Mononuclear cell (primary cell): ENCODE measurements around the gene TUBB1. TPM values are rescaled to one million over a fixed set of nuclear protein-coding genes. Genes with fewer than 3 reads are reported as not detected.

Experiments
- H3K27me3 ChIP-seq: 2 replicates; pipeline ENCODE4 v1.6.0; 2011; ENCODE audit warnings: low read length, control low read depth; ENCODE audit not compliant: insufficient read depth
- H3K4me1 ChIP-seq: 2 replicates; pipeline ENCODE4 v1.5.1; 2011; ENCODE audit warnings: mild to moderate bottlenecking, low read length, control low read depth; ENCODE audit not compliant: insufficient read depth
- H3K4me3 ChIP-seq: 2 replicates; pipeline ENCODE4 v1.5.1; 2011; ENCODE audit warnings: mild to moderate bottlenecking, low read length, moderate library complexity
- H3K9me3 ChIP-seq: 2 replicates; pipeline ENCODE4 v1.5.1; 2011; ENCODE audit warnings: low read depth, mild to moderate bottlenecking, control low read depth, low read length
- total RNA-seq: library from RNA; depleted of rRNA; stranded (reverse); fragments of >200 nt; gene quantifications from one replicate; pipeline ENCODE4 v1.2.3, GENCODE V29; 2012

TUBB1 gene
- total RNA-seq, 1 donor, result 188 TPM

DNA sequence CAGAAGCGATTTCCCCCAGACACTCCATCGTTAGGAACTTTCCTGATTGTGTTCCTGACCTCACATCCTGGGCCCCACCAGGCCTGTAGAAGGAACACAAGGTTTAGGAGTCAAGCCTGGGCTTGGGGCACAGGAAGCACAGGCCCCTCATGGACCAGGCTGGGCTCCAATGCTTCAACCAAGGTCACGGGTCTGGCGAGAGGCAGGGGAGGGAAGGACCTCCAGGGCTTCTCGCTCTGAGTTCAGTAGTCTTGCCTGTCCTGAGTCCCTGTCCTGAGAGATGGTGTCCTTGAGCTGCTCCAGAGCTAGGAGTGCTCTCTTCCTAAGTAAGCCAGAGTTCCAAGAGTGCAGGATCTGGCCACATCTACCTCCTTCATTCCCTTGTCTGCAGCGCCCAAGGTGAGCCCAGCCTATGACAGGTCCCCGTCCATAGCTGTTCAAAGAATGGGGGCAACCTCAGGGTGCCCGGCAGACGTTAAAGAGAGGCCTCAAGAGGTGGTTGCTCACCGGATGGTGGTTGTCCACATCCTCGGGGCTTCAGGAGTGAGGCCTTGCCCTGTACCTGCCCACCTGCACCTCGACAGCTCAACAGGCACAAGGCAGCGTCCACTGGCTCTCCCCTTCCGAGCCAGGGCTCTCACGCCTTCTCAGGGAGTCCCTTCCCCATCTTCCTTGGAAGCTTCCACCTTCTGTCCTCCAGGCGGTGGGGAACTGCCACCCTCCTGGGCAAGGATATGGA is 1.6 kb upstream of the TUBB1 start:
- Histone ChIP-seq H3K9me3 (no peaks in the 10 kb centered on the region), H3K27me3 (no peaks in the 10 kb centered on the region), H3K4me3 (no peak overlapping the region), H3K4me1 (peaks cover 30% of the 10 kb centered on the region)

DNA sequence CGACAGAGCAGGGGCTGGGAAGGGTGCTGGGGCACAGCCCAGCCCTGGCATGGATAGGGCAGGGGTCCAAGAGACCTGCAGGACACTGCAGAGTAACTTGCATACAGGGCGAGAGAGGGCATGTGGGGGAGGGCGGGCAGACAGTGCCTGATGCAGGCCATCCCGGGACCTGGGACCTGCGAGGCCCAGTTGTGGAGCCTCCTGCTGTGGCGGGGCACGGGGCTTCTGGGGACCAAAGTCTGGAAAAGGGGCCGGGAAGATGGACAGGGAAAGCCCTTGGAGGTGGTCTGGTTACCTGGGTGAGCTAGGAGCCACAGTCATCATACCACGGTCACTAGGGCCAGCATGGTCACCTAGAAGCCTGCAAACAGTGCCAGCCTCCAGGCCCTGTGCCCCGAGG is 412 bp upstream of the TUBB1 start:
- peaks cover 26% of the 10 kb centered on the region for H3K4me1 ChIP-seq
- no peak overlapping the region for H3K4me3 ChIP-seq
- no peaks in the 10 kb centered on the region for H3K27me3 ChIP-seq
- no peaks in the 10 kb centered on the region for H3K9me3 ChIP-seq

DNA sequence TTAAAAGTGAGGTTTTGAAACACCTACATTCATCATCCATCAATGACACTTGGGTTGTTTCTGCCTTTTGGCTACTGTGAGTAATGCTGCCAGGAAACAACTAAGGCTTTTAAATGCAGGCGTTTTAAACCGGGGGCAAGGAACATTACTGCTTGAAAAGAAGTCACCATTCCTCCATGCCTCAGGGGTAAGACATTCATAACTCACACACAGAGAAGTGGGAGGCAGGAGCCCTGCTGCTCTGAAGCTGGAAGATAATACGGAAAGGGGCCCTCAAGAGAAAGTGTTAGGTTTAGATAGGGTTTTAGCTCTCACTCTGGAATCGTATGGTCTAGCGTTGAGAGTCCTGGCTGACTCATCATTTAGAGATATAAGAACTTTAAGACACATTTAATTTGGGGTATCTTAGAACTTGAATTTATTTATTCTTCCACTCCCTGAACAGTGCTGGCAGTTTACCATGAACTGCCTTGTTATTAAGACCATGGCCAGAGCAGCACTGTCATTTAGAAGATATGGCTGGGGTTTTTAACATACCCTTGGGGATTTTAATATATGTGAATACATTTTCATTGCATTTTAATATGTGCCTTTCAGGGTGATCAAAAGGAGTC is 1.8 kb downstream of the TUBB1 start:
- no peaks in the 10 kb centered on the region for H3K27me3 ChIP-seq
- no peaks in the 10 kb centered on the region for H3K9me3 ChIP-seq
- no peak overlapping the region for H3K4me3 ChIP-seq
- H3K4me1 ChIP-seq, result peaks cover 14% of the 10 kb centered on the region

- Histone ChIP-seq H3K4me1 (peaks cover 4% of the 10 kb centered on the region), H3K27me3 (no peaks in the 10 kb centered on the region), H3K9me3 (no peaks in the 10 kb centered on the region), H3K4me3 (no peak overlapping the region)
Observed at GRCh38 chr20:59022754-59023153, 3.5 kb downstream of the TUBB1 start.

- H3K9me3 ChIP-seq, result no peaks in the 10 kb centered on the region
- H3K4me3 ChIP-seq, result no peak overlapping the region
- H3K27me3 ChIP-seq, result no peaks in the 10 kb centered on the region
- H3K4me1 ChIP-seq, result peaks cover 6% of the 10 kb centered on the region
Observed at GRCh38 chr20:59023616-59024015, 4.4 kb downstream of the TUBB1 start.

- no peaks in the 10 kb centered on the region for H3K27me3 ChIP-seq
- H3K9me3 ChIP-seq, result no peaks in the 10 kb centered on the region
- H3K4me3 ChIP-seq, result no peak overlapping the region
- peaks cover 12% of the 10 kb centered on the region for H3K4me1 ChIP-seq
Observed at GRCh38 chr20:59024111-59024530, 4.9 kb downstream of the TUBB1 start.

DNA sequence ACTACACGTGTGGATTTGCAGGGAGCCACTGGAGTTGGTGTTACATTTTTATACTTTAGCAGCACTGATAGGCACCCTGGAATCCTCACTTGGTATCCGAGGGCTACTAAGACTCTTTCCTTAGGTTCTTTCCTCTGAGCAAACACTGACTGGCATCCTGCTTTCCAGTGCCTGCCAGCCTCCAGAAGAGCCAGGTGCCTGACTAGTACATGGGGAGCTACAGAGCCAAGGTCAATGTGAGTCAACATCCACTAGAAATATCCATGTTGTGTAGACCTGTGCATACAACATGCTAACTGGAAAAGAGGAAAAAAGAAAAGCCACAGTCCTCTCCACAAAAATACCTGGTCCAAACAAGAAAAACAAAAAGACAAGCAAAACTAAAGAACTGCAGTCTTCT is 5.9 kb downstream of the TUBB1 start:
- H3K9me3 ChIP-seq, result no peaks in the 10 kb centered on the region
- peaks cover 19% of the 10 kb centered on the region for H3K4me1 ChIP-seq
- H3K27me3 ChIP-seq, result no peaks in the 10 kb centered on the region
- H3K4me3 ChIP-seq, result no peak overlapping the region

DNA sequence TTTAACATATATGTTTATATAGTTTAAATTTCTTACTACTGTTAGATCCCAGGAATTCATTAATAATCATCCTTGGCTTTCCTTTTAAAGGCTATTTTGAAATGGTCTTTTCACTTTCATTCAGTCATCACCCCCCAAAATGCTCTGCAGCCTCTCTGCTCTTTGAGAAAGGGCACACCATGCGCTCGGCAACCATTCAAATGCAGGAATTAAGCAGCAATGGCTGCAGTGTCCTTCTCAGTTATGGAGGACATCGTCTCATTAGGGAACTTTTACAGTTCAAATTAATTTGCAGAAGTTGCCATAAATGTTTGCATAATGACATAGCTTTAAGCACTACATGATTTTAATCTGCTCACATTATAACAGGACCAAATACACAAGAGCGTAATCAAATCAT is 6.3 kb downstream of the TUBB1 start:
- peaks cover 19% of the 10 kb centered on the region for H3K4me1 ChIP-seq

DNA sequence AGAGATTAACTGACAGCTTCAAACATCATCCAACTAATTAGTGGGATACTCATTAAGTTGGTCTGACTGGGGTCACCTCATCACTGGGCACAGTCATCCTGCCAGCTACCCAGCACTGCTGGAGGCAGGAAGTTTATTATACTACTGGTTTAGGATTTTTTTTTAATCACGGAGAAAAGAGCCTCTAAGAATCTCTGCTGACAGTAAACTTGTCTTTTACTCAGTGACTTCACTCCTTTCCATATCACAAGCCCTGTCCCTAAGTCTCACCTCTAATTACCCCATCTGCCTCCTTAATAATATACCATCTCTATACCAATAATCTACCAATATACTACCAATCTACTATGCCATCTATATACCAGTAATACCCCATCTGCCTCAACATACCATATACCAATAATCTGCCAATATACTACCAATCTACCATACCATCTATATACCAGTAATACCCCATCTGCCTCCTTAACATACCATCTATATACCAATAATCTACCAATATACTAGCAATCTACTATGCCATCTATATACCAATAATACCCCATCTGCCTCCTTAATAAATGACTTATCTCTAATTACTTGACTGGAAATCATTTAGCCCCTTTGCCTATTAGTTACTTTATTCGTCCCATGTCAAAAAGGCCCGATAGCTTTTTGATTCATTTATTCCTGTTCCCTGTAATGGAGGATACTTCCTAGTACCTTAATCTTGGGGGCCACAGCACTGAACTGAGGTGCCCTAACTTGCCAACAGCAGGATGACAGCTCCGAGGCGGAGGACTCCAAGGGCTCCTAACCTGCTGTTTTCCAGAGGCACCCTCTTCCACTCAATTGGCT is 7.9 kb downstream of the TUBB1 start:
- Histone ChIP-seq H3K4me1 (peaks cover 30% of the 10 kb centered on the region), H3K9me3 (no peaks in the 10 kb centered on the region), H3K27me3 (no peaks in the 10 kb centered on the region), H3K4me3 (no peak overlapping the region)

More for the DNA sequence above, 6.3 kb downstream of the TUBB1 start:
- Histone ChIP-seq H3K27me3 (no peaks in the 10 kb centered on the region), H3K9me3 (no peaks in the 10 kb centered on the region), H3K4me3 (no peak overlapping the region)

DNA sequence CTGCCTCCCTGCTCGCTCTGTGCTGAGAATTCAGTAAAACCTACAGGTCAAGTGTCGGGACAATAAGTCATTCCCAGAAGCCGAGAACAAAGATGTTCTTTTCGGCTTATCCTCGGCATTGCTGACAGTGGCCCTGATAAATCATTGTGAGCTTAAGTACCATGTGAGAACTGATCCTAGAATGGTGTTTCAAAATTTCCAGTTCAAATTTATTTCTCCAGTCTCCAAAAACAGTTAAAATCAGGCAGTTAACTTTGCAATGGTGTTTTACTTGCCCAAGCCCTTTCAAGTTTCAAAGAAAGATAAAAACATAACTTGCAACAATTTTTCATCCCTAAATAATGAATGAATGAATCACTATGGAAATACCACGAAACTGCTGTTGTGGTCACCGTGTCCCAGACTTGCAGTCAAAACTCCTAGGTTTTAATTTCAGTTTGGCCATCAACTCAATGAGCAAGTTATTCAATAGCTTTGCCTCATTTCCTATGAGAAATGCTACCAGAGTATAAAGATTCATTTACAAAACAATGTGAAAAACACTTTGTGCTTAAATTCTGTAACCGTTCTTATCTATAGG is 8.6 kb downstream of the TUBB1 start:
- Histone ChIP-seq H3K9me3 (no peaks in the 10 kb centered on the region), H3K27me3 (no peaks in the 10 kb centered on the region), H3K4me1 (peaks cover 34% of the 10 kb centered on the region), H3K4me3 (no peak overlapping the region)

GRCh38 chr20:59028812-59029211 is 9.6 kb downstream of the TUBB1 start:
- no peaks in the 10 kb centered on the region for H3K27me3 ChIP-seq
- H3K4me1 ChIP-seq, result peaks cover 35% of the 10 kb centered on the region
- H3K4me3 ChIP-seq, result no peak overlapping the region
- no peaks in the 10 kb centered on the region for H3K9me3 ChIP-seq

GRCh38 chr20:59030911-59031563 is 11.8 kb downstream of the TUBB1 start:
- Histone ChIP-seq H3K4me1 (peaks cover 35% of the 10 kb centered on the region), H3K27me3 (no peaks in the 10 kb centered on the region), H3K9me3 (no peaks in the 10 kb centered on the region), H3K4me3 (peak overlapping the region; percentile 65)

GRCh38 chr20:59031564-59032022 is 12.4 kb downstream of the TUBB1 start:
- peaks cover 35% of the 10 kb centered on the region for H3K4me1 ChIP-seq
- H3K9me3 ChIP-seq, result no peaks in the 10 kb centered on the region
- peak overlapping the region; percentile 65 for H3K4me3 ChIP-seq

GRCh38 chr20:59032023-59032712 is 12.9 kb downstream of the TUBB1 start, which contains the start of gene ATP5F1E:
ATP5F1E (minus strand) TSS chr20:59032335; CDS start chr20:59032251, 84 bp downstream.
- H3K4me1 ChIP-seq, result peaks cover 31% of the 10 kb centered on the region
- H3K4me3 ChIP-seq, result peak within 1 kb of the TSS; percentile 65
- H3K27me3 ChIP-seq, result no peaks in the 10 kb centered on the region

More at GRCh38 chr20:59031564-59032022, 12.4 kb downstream of the TUBB1 start:
- H3K27me3 ChIP-seq, result no peaks in the 10 kb centered on the region

More at GRCh38 chr20:59032023-59032712, 12.9 kb downstream of the TUBB1 start, which contains the start of gene ATP5F1E:
- H3K9me3 ChIP-seq, result no peaks in the 10 kb centered on the region
